HUES48 (cell line): ENCODE data around the gene DOCK11.

Experiments used
- H3K27ac ChIP-seq: one replicate; pipeline ENCODE4 v1.7.0; 2013; ENCODE audit warnings: low read depth, low read length, inconsistent platforms
- H3K27me3 ChIP-seq: 2 replicates; pipeline ENCODE4 v1.6.1; 2013; ENCODE audit warnings: mild to moderate bottlenecking, low read length; ENCODE audit not compliant: control insufficient read depth, insufficient read depth
- H3K36me3 ChIP-seq: 2 replicates; pipeline ENCODE4 v1.6.1; 2013; ENCODE audit warnings: low read length; ENCODE audit not compliant: control insufficient read depth, insufficient read depth
- H3K4me1 ChIP-seq: 2 replicates; pipeline ENCODE4 v1.6.1; 2013; ENCODE audit warnings: mild to moderate bottlenecking, low read length; ENCODE audit not compliant: control insufficient read depth, insufficient read depth
- H3K4me3 ChIP-seq: 2 replicates; pipeline ENCODE4 v1.5.1; 2013; ENCODE audit warnings: mild to moderate bottlenecking, low read depth, low read length
- H3K9ac ChIP-seq: 2 replicates; pipeline ENCODE4 v1.6.1; 2013; ENCODE audit warnings: mild to moderate bottlenecking, low read depth, low read length, moderate library complexity
- H3K9me3 ChIP-seq: 2 replicates; pipeline ENCODE4 v1.6.1; 2013; ENCODE audit warnings: low read length; ENCODE audit not compliant: control insufficient read depth, insufficient read depth

The DOCK11 gene

DNA sequence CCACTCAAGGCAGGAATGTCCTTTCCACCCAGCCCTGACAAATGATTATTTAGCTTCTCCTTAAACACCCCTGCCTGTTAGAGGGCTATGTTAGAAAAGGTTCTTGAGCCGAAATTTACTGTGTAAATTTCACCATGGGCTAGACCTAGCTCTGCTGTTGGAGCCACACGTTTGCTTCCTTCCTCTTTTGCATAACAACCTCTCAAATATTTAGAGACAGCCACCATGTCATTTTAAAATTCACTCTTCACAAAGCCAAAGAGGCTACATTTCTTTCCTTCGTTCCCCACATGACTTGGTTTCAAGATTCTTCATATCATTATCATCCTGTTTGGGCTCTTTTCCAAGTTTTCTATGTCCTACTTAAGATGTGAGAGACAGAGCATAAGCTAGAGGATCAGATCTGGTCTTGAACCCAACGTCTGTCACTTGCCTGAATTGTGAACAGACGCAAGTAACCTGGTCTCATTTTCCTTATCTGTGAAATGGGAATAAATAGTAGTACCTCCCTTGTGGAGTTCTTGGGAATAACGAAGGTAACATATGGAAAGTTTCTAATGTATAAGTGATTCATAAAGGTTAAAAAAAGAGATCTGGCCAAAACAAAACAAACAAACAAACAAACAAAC, 6.7 kb downstream of the DOCK11 start:
- Histone ChIP-seq H3K27me3 (peaks cover 16% of the 10 kb centered on the region), H3K9me3 (no peaks in the 10 kb centered on the region), H3K4me3 (no peak overlapping the region), H3K9ac (no peak overlapping the region), H3K4me1 (peaks cover 26% of the 10 kb centered on the region), H3K27ac (no peak overlapping the region), H3K36me3 (no peaks in the 10 kb centered on the region)

DNA sequence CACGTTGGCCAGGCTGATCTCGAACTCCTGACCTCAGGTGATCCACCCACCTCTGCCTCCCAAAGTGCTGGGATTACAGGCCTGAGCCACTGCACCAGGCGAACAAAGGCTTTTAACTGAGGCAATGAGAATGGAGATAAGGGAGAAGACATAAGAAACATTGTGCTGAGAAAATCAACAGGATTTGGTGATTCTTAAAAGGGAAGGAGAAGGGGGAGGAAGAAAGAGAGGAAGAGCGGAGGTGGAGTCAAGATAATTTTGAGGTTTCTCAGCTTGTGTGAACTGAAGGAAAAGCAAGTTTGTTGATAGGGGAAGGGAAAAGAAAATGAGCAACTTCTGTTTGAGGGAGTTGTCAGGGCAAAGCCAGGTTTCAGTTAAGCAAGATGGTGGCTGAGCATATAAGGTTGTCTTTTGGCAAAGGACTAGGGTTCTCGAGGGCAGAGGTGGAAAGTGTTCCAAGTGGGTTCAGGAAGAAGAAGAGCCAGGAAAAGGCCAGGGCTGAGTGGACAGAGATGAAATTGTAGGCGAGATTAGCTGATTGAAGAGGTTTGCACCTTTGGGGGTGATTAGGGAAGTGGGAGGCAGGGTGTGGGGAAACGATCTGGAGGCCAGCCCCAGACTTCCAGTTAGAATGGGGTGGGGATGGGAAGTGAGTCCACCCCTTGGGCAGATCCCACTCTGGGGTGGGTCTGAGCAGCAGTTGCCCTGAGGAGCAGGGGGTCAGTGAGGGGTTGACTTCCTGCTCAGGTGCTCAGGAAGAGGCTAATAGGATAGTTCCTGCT, 7.8 kb downstream of the DOCK11 start:
- H3K4me1 ChIP-seq: peaks cover 14% of the 10 kb centered on the region
- no peak overlapping the region for H3K4me3 ChIP-seq
- H3K9me3 ChIP-seq: no peaks in the 10 kb centered on the region
- H3K27me3 ChIP-seq: peaks cover 5% of the 10 kb centered on the region
- H3K36me3 ChIP-seq: no peaks in the 10 kb centered on the region
- no peak overlapping the region for H3K27ac ChIP-seq
- no peak overlapping the region for H3K9ac ChIP-seq

DNA sequence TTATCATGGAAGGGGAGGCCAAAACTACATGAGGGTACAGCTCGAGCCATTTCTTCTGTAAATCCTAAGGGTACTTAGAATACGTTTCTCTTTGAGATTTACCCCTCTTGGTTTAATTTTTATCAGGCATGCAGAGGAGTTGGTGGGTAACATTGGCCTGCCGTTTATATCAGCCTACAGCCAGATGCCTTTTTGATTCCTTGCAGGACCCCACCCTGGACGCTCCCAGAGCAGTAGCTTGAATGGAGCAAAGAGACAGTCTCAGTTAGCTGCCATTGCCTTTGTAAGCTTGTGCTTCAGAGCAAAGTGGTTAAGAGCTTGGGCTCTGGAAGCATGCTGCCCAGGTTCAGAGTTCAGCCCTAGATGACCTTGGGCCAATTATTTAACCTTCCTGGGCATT, 9.0 kb downstream of the DOCK11 start:
- H3K27me3 ChIP-seq: no peaks in the 10 kb centered on the region

DNA sequence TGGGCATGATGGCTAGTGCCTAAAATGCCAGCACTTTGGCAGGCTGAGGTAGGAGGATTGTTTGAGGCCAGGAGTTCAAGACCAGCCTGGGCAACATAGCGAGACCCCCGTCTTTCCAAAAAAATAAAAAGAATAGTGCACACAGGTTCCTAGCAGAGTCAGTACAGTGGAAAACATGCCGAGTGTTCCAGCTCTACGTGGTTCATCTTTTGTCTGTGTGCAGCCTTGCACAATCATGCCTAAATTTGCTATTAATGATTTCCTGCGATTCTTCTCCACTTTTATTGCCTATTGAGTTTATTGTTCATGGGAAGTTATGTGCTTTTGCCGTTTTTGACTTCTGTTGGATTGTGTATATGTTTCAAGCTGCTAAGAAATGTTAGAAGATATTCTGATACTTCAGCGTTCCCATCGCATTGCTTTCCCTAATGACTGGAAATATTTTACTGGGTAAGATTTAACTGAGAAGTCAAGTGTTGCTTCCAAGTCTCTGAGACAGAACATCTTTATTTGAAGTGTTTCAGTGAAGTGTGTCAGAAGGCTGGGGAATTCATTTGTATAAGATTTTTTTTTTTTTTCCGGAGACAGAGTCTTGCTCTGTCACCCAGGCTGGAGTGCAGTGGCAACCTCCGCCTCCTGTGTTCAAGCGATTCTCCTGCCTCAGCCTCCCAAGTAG, 11.3 kb downstream of the DOCK11 start:
- H3K27me3 ChIP-seq: no peaks in the 10 kb centered on the region
- no peaks in the 10 kb centered on the region for H3K36me3 ChIP-seq
- no peaks in the 10 kb centered on the region for H3K9me3 ChIP-seq
- H3K4me1 ChIP-seq: no peaks in the 10 kb centered on the region
- H3K9ac ChIP-seq: no peak overlapping the region
- H3K27ac ChIP-seq: no peak overlapping the region
- no peak overlapping the region for H3K4me3 ChIP-seq

More for the DNA sequence above, 9.0 kb downstream of the DOCK11 start:
- no peak overlapping the region for H3K27ac ChIP-seq
- peaks cover 3% of the 10 kb centered on the region for H3K4me1 ChIP-seq
- H3K36me3 ChIP-seq: no peaks in the 10 kb centered on the region
- H3K9ac ChIP-seq: no peak overlapping the region
- H3K4me3 ChIP-seq: no peak overlapping the region
- no peaks in the 10 kb centered on the region for H3K9me3 ChIP-seq

DNA sequence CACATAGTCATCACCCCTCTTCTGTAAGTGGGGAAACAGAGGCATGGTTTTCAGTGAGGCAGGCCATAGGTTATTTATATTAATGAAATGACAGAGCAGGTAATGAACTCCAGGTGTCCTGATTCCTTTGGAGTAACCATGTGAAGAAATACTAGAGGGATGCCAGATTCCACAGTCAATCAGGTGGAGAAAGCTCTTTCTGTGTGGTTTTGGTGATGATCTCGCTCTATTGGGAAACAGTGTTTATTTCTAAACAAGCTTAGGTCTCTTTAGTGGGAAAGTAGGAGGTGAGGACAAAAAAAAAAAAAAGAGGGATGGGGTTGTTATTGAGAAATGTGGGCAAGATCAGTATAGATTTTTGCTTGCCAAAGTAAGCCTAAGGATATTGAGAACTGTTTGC, 12.2 kb downstream of the DOCK11 start:
- Histone ChIP-seq H3K9me3 (no peaks in the 10 kb centered on the region), H3K9ac (no peak overlapping the region), H3K36me3 (no peaks in the 10 kb centered on the region), H3K4me1 (no peaks in the 10 kb centered on the region), H3K4me3 (no peak overlapping the region), H3K27ac (no peak overlapping the region), H3K27me3 (no peaks in the 10 kb centered on the region)

DNA sequence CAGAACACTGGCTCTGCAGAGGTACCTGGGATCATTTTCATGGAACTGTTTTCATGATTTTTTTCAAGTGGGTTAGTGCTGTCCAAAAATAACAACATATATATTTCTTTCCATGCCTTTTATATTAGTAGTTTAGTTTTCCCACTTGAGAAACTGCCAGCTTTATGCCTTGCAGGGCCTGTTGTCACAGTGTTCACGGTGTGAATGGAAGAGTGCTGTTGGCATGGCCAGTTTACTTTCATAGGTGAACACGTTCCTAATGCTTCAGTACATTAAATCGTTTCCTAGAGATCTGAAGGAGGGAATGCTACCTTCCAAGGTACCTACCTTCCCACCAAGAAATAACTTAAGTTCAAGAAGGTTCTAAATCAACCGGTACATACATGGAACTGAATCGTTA, 12.6 kb downstream of the DOCK11 start:
- Histone ChIP-seq H3K36me3 (no peaks in the 10 kb centered on the region), H3K27ac (no peak overlapping the region), H3K4me3 (no peak overlapping the region), H3K27me3 (no peaks in the 10 kb centered on the region), H3K4me1 (no peaks in the 10 kb centered on the region), H3K9me3 (no peaks in the 10 kb centered on the region), H3K9ac (no peak overlapping the region)

DNA sequence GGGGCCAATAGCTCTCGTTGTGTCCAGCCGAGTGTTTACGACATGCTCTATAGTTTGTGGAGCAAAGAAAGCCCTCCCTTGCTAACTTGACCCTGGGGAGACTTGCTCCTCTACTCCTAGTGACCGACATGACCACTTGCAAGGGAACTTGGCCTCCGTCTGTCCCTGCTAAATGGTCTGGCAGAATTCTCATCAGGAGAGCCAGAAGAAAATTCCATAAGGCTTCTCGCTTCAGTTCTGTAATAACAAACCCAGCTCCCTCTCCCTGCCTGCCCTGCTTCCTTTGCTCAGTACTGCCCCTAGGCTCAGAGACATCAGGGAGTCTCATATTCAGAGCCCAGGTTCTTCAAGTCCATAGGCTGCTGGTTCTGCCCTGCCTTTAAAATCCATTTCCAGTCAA, 13.0 kb downstream of the DOCK11 start:
- H3K4me1 ChIP-seq: no peaks in the 10 kb centered on the region
- no peaks in the 10 kb centered on the region for H3K27me3 ChIP-seq
- no peak overlapping the region for H3K4me3 ChIP-seq
- H3K27ac ChIP-seq: no peak overlapping the region
- no peaks in the 10 kb centered on the region for H3K36me3 ChIP-seq
- no peaks in the 10 kb centered on the region for H3K9me3 ChIP-seq
- no peak overlapping the region for H3K9ac ChIP-seq

DNA sequence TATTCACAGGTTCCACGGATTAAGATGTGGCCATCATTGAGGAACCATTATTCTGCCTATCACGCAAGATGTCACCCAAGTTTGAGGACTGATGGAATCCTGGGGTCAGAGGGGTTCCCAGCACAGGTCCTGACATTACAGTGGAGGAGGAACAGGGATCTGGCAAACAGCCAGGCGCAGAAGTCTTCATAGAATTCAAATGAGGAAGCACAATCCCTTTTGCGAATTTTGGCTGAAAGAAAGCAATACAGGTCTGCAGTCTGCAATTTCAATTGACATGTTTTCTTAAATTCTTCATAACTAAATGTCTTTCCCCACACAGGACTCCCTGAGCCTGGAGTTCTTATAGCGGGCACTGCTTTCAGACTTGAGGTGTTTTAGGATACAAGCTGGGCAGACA, 14.5 kb downstream of the DOCK11 start:
- H3K9ac ChIP-seq: no peak overlapping the region
- H3K4me1 ChIP-seq: no peaks in the 10 kb centered on the region
- H3K27me3 ChIP-seq: no peaks in the 10 kb centered on the region
- no peak overlapping the region for H3K4me3 ChIP-seq
- H3K36me3 ChIP-seq: no peaks in the 10 kb centered on the region
- no peak overlapping the region for H3K27ac ChIP-seq
- 0 out of 2 replicates have a peak, but pooled peaks cover 5% of the 10 kb centered on the region for H3K9me3 ChIP-seq

DNA sequence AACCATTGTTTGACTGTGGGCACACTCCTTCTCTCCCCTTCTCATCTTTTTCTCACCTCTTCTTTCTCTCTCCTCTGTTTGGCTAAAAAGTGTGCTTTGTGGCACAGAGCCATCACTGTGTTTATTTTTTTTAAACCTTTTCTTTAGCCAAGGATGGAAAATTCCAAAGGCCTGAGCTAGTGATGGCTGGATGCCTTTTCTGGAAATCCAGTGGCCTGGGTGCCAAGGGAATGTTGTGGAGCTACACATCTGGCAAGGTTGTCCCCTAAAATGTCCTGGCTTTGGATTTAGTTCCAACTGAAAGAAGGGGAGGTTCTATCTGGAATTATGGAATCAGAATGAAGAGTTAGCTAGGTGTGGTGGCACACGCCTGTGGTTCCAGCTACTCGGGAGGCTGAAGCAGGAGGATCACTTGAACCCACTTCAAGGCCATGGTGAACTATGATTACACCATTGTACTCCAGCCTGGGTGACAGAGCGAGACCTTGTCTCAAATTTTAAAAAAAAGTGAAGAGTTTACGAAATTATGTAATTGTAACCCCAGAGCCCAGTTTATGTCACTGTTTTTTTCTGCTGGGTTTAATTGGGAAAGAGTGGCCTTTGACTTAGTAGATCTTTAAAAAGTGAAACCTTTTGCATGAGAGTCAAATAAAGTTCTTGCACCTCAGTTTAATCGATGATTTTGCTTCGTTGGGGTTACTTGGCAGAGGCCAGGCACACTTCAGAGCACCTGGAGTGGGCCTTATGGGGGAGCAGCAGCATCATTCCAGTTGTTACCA, 17.7 kb downstream of the DOCK11 start:
- Histone ChIP-seq H3K4me3 (no peak overlapping the region), H3K36me3 (no peaks in the 10 kb centered on the region), H3K4me1 (no peaks in the 10 kb centered on the region; the same call in 1 of the 2 replicates), H3K27ac (no peak overlapping the region), H3K27me3 (no peaks in the 10 kb centered on the region), H3K9ac (no peak overlapping the region), H3K9me3 (0 out of 2 replicates have a peak, but pooled peaks cover 5% of the 10 kb centered on the region)

DNA sequence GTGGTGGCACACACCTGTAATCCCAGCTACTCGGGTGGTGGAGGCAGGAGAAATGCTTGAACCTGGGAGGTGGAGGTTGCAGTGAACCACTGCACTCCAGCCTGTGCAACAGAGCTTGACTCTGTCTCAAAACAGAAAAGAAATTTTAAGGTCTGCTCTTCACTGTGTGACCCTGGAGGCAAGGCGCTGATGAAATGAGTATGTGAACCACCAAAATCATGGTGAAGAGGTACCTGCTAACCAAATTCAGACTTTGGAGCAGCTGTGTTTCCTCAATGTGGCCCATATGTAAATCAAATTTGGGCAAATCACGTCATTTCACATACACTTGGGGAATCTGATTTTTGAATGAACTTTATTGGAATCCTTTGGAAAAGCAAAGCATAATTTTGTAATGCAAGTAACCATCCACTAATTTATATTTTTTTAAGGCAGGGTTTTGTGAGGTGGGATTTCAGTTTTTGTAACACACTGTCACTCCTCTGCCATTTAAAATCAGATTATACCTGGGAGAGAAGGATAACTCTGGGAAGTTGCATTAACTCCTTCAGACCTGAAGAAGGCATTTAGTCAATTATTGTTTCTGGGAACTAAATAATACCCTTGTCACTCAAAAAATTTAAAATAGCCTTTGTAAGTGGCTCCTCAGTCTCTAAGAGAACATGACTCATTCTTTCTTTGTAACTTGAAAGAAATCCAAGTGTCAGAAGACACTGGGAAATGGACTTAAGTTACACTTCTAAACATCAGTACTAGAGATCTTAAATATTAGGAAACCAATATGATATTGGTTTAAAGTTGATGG, 24.0 kb downstream of the DOCK11 start:
- no peaks in the 10 kb centered on the region for H3K27me3 ChIP-seq
- no peak overlapping the region for H3K9ac ChIP-seq
- no peak overlapping the region for H3K27ac ChIP-seq
- H3K36me3 ChIP-seq: no peaks in the 10 kb centered on the region
- 0 out of 2 replicates have a peak, but pooled peaks cover 2% of the 10 kb centered on the region for H3K9me3 ChIP-seq
- H3K4me3 ChIP-seq: no peak overlapping the region
- peaks cover 9% of the 10 kb centered on the region; the same call in 1 of the 2 replicates for H3K4me1 ChIP-seq
